Esophagus squamous epithelium (tissue), 4 donors: ENCODE data around the gene TNFRSF4.

Experiments used
- CTCF ChIP-seq, 6 experiments: fragments of 450-650 bp in 4 of 6; fragments of 200-600 bp in 2 of 6; sonication (generic) in 2 of 6; IDR thresholded peaks; one replicate each; pipeline ENCODE4 v1.5.1; 2016 to 2019; ENCODE audit warnings: antibody characterized with exemption in 6 of 6, mild to moderate bottlenecking in 4 of 6, moderate library complexity in 4 of 6
- POLR2A ChIP-seq, 4 donors: fragments of 450-650 bp; IDR thresholded peaks; one replicate each; pipeline ENCODE4 v1.6.1; 2017; ENCODE audit warnings: antibody characterized with exemption in 4 of 4, mild to moderate bottlenecking in 4 of 4, moderate library complexity in 3 of 4

DNA sequence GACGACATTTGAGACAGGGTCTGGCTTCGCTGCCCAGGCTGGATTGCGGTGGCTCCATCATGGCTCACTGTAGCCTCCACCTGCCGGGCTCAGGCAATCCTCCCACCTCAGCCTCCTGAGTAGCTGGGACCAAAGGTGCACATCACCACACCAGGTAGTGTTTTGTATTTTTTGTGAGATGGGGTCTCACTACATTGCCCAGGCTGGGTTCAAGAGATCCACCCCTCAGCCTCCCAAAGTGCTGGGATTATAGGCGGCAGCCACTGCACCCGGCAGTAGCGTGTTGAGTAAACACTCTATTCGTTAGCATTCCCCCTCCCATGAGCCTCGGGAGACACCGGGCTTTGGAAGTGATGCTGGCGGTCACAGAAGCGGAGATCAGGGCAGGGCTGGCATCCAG lies 39.4 kb upstream of the TNFRSF4 start:
- no peak for TF ChIP-seq CTCF (IDR thresholded peaks at IDR 0.05)
- no peak for TF ChIP-seq POLR2A (IDR thresholded peaks at IDR 0.05)
